NCI-H345 treated with DMSO at 0.1 percent for 48 hours (cell line): ENCODE data around the gene ALDH3A1.
A peak's percentile ranks its signal among the peaks of the same experiment; 100 is the strongest.

ENCODE experiments used
- DNase-seq: peaks from one replicate; lab custom pipeline; 2025; ENCODE audit not compliant: unreplicated experiment; lab: John Stamatoyannopoulos, UW

The ALDH3A1 gene

DNA sequence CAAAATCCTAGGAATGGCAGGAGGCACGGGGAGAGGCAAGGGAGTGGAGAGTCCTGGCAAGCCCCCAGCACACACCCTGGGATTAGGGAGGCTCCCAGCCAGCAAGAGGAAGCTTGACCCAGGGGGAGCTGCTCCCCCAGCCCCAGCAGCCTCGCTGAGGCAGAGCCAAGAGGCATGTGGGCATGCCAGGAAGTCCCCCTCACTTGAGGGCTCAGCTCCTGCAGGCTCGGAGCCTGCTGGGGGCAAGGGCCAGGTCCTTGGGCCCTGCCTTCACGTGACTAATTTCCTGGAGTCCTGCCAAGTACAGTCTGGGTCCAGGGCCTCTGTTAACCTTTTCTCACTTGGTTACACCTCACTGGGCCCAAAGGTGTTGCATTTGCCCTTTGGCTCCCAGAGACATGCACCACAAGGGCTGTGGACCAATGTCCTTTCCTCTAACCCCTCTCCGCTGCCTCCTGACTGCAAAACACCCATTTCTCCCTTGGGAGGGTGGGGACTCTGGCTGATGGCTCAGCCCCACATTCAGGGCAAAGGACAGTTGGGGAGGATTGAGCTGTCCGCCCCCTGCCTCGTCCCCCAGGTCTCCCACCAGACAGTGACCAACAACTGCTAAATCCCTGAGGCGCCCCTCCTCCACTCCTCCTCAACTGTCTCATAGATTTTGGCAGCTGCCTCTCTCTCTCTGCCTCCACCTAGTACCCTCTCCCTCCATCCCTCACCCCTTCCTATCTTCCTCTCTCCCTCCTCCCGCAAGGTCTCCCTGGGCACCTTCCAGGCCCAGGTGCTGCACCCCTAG is 27.3 kb downstream of the ALDH3A1 start:
- DNase-seq, result no peak

- no peak for DNase-seq
Measured at GRCh38 chr17:19720210-19720475, 28.0 kb downstream of the ALDH3A1 start.

- no peak for DNase-seq
Measured at GRCh38 chr17:19719355-19720209, 28.5 kb downstream of the ALDH3A1 start.

DNA sequence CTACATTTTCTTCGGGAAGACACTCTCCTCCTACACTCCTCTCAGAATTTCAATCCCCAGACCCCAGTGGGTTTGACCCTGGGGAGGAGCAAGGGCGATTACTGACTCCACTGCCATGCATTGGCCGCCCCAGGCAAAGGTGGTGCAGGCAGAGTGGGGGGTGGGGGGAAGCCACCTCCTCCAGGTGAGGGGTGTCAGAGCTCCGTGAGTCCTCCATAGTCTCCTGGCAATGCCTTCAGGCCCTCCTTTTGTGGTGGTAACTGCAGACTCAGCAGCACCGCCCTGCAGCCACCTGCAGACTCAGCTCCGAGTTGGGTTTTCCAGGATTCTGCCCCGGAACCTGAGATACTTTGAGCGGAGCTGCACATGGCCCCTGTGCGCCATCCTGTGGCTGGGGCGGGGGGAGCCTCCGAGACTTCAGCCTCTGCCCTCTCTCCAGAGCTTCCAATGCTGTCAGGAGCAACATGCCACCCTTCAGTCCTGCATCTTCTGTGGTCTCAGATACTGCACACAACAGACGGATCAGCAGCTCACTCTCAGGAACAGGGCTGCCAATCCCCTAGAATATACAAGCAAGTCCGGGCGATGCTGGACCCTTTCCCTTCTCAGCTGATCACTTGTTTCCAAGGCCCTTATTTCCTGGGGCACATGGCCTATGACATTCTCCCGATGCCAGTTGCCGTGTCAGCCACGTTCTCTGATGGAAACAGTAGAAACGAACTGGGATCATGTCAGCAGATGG is 29.3 kb downstream of the ALDH3A1 start:
- DNase-seq, result no peak

- DNase-seq, result no peak
Measured at GRCh38 chr17:19718041-19718612, 30.0 kb downstream of the ALDH3A1 start.

DNA sequence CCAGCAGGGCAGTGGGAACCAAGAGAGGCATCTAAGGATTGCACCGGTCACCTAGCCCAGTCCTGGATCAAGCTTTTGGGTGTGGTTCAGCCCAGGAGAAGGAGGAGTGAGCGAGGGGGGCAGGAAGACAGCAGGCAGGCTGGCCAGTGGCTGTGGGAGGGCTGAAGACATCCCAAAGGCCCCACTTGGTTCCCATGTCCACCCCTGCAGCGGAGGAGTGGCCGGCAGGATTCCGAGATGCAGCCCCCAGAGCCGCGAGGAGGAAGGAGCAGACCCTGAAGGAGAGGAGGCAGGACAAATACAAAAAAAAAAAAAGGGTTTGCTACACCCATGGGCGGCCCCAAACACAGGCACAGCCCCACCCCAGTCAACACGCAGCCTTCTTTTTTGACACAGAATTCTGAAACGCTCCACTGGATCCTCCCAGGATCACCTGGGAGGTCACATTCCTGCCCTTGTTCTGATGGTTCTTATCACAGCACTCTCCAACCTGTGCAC is 30.6 kb downstream of the ALDH3A1 start:
- DNase-seq, result no peak

DNA sequence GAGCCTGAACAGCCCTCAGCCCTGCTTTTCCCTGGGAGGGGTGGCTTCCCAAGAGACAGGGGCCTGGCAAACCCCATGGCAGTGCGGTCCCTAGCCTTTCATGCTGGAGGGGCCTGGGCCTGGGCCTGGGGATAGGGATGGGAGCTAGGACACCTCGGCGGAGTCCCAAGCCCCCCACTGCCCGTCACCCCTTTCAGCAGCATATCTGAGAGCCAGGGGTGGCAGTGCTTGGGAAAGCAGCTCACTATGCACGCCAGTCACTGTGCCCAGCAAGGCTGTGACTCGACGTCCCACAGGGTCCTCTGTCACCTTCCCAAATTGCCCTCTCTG is 31.1 kb downstream of the ALDH3A1 start:
- DNase-seq, result no peak

- DNase-seq, result no peak
Measured at GRCh38 chr17:19716108-19717030, 31.7 kb downstream of the ALDH3A1 start, which contains the start of gene SLC47A2. SLC47A2 (minus strand) TSS chr17:19716584; CDS start chr17:19716555, 29 bp downstream.

- no peak for DNase-seq
Measured at GRCh38 chr17:19714542-19715411, 33.3 kb downstream of the ALDH3A1 start.

DNA sequence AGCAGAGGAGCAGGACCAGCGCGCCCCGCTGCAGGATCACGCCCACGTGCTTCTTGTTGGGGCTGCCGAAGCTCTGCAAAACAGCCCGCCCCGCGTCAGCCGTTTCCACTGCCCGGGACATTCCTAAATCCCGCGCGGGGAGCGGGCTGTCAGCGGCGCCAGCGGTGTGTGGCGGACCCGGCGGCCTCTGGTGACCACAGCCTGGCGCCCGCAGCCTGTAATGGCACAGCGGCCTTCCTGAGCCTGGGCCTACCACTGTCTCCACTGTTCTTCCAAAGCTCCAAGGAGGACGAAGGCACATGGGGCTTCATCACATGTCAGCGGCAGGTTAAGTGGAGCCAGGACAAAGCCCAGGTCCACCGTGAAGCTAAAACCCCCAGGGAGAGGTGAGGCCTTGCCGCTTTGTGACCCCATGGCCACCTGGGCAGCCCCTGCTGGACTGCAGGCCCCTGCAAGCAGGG is 34.2 kb downstream of the ALDH3A1 start:
- no peak for DNase-seq

GRCh38 chr17:19713462-19713861 is 34.6 kb downstream of the ALDH3A1 start:
- no peak for DNase-seq

- no peak for DNase-seq
Measured at GRCh38 chr17:19712436-19713004, 35.6 kb downstream of the ALDH3A1 start.

DNA sequence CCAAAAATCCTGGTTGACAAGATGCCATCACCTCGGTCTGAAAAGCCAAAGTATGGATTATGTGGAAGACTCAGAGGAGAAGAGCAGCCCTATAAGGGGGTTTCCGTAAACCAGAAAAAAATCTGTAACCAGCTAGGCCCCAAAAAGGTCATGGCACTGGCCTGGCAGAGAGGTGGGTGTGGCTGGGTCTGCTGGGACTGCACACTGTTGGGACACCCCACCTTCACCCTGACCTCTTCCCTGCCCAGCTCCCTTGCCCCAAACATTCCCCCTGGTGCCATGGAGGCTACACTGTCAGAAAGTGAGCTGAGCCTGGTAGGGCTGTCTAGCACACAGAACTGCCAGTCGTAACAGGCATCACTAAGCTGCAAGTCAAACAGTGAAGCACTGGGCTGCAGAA is 38.3 kb downstream of the ALDH3A1 start:
- no peak for DNase-seq

- DNase-seq, result no peak
Measured at GRCh38 chr17:19708431-19709175, 39.5 kb downstream of the ALDH3A1 start.

GRCh38 chr17:19707728-19708221 is 40.3 kb downstream of the ALDH3A1 start:
- no peak for DNase-seq

- peak; percentile 66 for DNase-seq
Measured at GRCh38 chr17:19706791-19707727, 41.0 kb downstream of the ALDH3A1 start.
